ENCODE results near the gene DDA1. TPM values are rescaled to one million over a fixed set of nuclear protein-coding genes. Genes with fewer than 3 reads are reported as not detected.

DDA1 gene
- total RNA-seq, 1 experiment from 2014 or later: 55.6 TPM

GRCh38 chr19:17311455-17312188, 2.3 kb downstream of the DDA1 start:
- Histone ChIP-seq H3K27me3 (replicated peaks; ENCODE audit: control insufficient read depth, insufficient read depth, low read length) (no peaks in the 10 kb centered on the region), H3K4me1 (peaks cover 23% of the 10 kb centered on the region), H3K4me3 (ENCODE audit: low read depth, low read length) (no peak overlapping the region), H3K9me3 (no peaks in the 10 kb centered on the region), H3K36me3 (ENCODE audit: control insufficient read depth, insufficient read depth, low read length) (peaks cover 6% of the 10 kb centered on the region)
- peaks cover 55% of the 10 kb centered on the region for H3K36me3 Mint-ChIP-seq (ENCODE audit: insufficient read depth, unreplicated experiment)
- peak overlapping the region; percentile 53 for H3K4me3 Mint-ChIP-seq (ENCODE audit: unreplicated experiment)
- no peaks in the 10 kb centered on the region for H3K27me3 Mint-ChIP-seq (ENCODE audit: insufficient read depth, unreplicated experiment)
- peak overlapping the region; percentile 84 for H3K27ac Mint-ChIP-seq (ENCODE audit: unreplicated experiment)
- H3K4me1 Mint-ChIP-seq (ENCODE audit: low read depth, unreplicated experiment): peaks cover 20% of the 10 kb centered on the region
- ChIA-PET CTCF (interaction anchor here (0.9 to 1.7 kb wide), 2 partner anchors 18 to 19 kb away, joined by 3 to 7 read pairs; no protein-coding TSS in a partner anchor), POLR2A (no interaction called here)
- intact Hi-C loops (cut with micrococcal nuclease; ENCODE audit: unreplicated experiment): no loop called here
- BruUV-seq (replicated peaks): no TSS peak
- DNase-seq: peak; percentile 49 to 64
- H3K9me3 Mint-ChIP-seq (ENCODE audit: unreplicated experiment): no peaks in the 10 kb centered on the region
- TF ChIP-seq CTCF (IDR thresholded peaks at IDR 0.05; ENCODE audit: insufficient read depth in 1 of 2, low read depth in 1 of 2, low read length in 1 of 2, severe bottlenecking in 1 of 2, unreplicated experiment in 1 of 2): no peak

GRCh38 chr19:17312189-17313113, 3.1 kb downstream of the DDA1 start:
- Mint-ChIP-seq H3K27ac (ENCODE audit: unreplicated experiment) (peak overlapping the region; percentile 84), H3K4me3 (ENCODE audit: unreplicated experiment) (peak overlapping the region; percentile 53), H3K27me3 (ENCODE audit: insufficient read depth, unreplicated experiment) (no peaks in the 10 kb centered on the region), H3K36me3 (ENCODE audit: insufficient read depth, unreplicated experiment) (peaks cover 64% of the 10 kb centered on the region), H3K9me3 (ENCODE audit: unreplicated experiment) (no peaks in the 10 kb centered on the region), H3K4me1 (ENCODE audit: low read depth, unreplicated experiment) (peaks cover 19% of the 10 kb centered on the region)
- Histone ChIP-seq H3K4me3 (ENCODE audit: low read depth, low read length) (no peak overlapping the region), H3K4me1 (peaks cover 23% of the 10 kb centered on the region), H3K36me3 (ENCODE audit: control insufficient read depth, insufficient read depth, low read length) (peaks cover 6% of the 10 kb centered on the region), H3K9me3 (no peaks in the 10 kb centered on the region), H3K27me3 (replicated peaks; ENCODE audit: control insufficient read depth, insufficient read depth, low read length) (no peaks in the 10 kb centered on the region)
- ChIA-PET POLR2A (no interaction called here), CTCF (interaction anchor here (0.9 to 1.7 kb wide), 2 partner anchors 17 to 20 kb away, joined by 3 to 7 read pairs; no protein-coding TSS in a partner anchor)
- no peak for DNase-seq
- intact Hi-C loops (cut with micrococcal nuclease; ENCODE audit: unreplicated experiment): no loop called here
- no TSS peak for BruUV-seq (replicated peaks)
- TF ChIP-seq CTCF (IDR thresholded peaks at IDR 0.05; ENCODE audit: insufficient read depth in 1 of 2, low read depth in 1 of 2, low read length in 1 of 2, severe bottlenecking in 1 of 2, unreplicated experiment in 1 of 2): no peak

GRCh38 chr19:17314007-17314593, 4.7 kb downstream of the DDA1 start:
- ChIA-PET POLR2A (no interaction called here), CTCF (no interaction called here)
- peaks cover 60% of the 10 kb centered on the region for H3K36me3 Mint-ChIP-seq (ENCODE audit: insufficient read depth, unreplicated experiment)
- no peak overlapping the region for H3K4me3 Mint-ChIP-seq (ENCODE audit: unreplicated experiment)
- no peak overlapping the region for H3K4me3 ChIP-seq (ENCODE audit: low read depth, low read length)
- BruUV-seq (replicated peaks): no TSS peak
- H3K4me1 Mint-ChIP-seq (ENCODE audit: low read depth, unreplicated experiment): peaks cover 11% of the 10 kb centered on the region
- intact Hi-C loops (cut with micrococcal nuclease; ENCODE audit: unreplicated experiment): no loop called here
- no peak for TF ChIP-seq CTCF (IDR thresholded peaks at IDR 0.05; ENCODE audit: insufficient read depth in 1 of 2, low read depth in 1 of 2, low read length in 1 of 2, severe bottlenecking in 1 of 2, unreplicated experiment in 1 of 2)
- no peak for DNase-seq
- H3K27ac Mint-ChIP-seq (ENCODE audit: unreplicated experiment): no peak overlapping the region
- peaks cover 23% of the 10 kb centered on the region for H3K4me1 ChIP-seq
- peaks cover 6% of the 10 kb centered on the region for H3K36me3 ChIP-seq (ENCODE audit: control insufficient read depth, insufficient read depth, low read length)
- H3K9me3 ChIP-seq: no peaks in the 10 kb centered on the region
- H3K27me3 Mint-ChIP-seq (ENCODE audit: insufficient read depth, unreplicated experiment): no peaks in the 10 kb centered on the region
- H3K27me3 ChIP-seq (replicated peaks; ENCODE audit: control insufficient read depth, insufficient read depth, low read length): no peaks in the 10 kb centered on the region
- no peaks in the 10 kb centered on the region for H3K9me3 Mint-ChIP-seq (ENCODE audit: unreplicated experiment)

All from Caco-2 (cell line).